Caco-2 (cell line): Measurements from ENCODE around the gene CEP95. TPM values are rescaled to one million over a fixed set of nuclear protein-coding genes. Genes with fewer than 3 reads are reported as not detected.

ENCODE experiments used
- BruUV-seq: library from RNA; stranded (reverse); fragments of 400-500 nt; replicated peaks from 2 replicates; lab custom pipeline; 2021; lab: Mats Ljungman, UMichigan
- CTCF ChIA-PET: fragments of 300-600 bp; sonication (Branson Sonifier 250); formaldehyde crosslinking; loops from one replicate; lab custom pipeline; 2022; ENCODE audit warnings: antibody characterized with exemption; lab: Charles Lee
- POLR2A ChIA-PET: fragments of 300-600 bp; sonication (Branson Sonifier 250); formaldehyde crosslinking; loops from one replicate; lab custom pipeline; 2022; ENCODE audit warnings: antibody characterized with exemption; lab: Charles Lee
- DNase-seq, 2 experiments: peaks; one replicate each; pipeline versions ENCODE4 v3.0.0 to v3.0.0-alpha.2; 2020 to 2022
- H3K27me3 ChIP-seq: replicated peaks from 2 replicates; pipeline ENCODE4 v1.6.0; 2011; ENCODE audit warnings: low read length; ENCODE audit not compliant: control insufficient read depth, insufficient read depth
- H3K36me3 ChIP-seq: 2 replicates; pipeline ENCODE4 v1.5.1; 2011; ENCODE audit warnings: low read length; ENCODE audit not compliant: control insufficient read depth, insufficient read depth
- H3K4me1 ChIP-seq: fragments of 250-450 bp; sonication (Bioruptor Pico); 2 replicates; pipeline ENCODE4 v1.5.1; 2020; ENCODE audit warnings: mild to moderate bottlenecking
- H3K4me3 ChIP-seq: 2 replicates; pipeline ENCODE4 v1.5.1; 2011; ENCODE audit warnings: low read depth, mild to moderate bottlenecking, control low read depth, low read length
- H3K9me3 ChIP-seq: fragments of 250-450 bp; sonication (Bioruptor Pico); 2 replicates; pipeline ENCODE4 v1.5.1; 2020; ENCODE audit warnings: mild to moderate bottlenecking, moderate library complexity
- H3K27ac Mint-ChIP-seq: one replicate; pipeline ENCODE4 v1.8.0; 2022; ENCODE audit warnings: mixed read lengths; ENCODE audit not compliant: unreplicated experiment
- H3K27me3 Mint-ChIP-seq: one replicate; pipeline ENCODE4 v1.8.0; 2022; ENCODE audit warnings: mixed read lengths; ENCODE audit not compliant: insufficient read depth, unreplicated experiment
- H3K36me3 Mint-ChIP-seq: one replicate; pipeline ENCODE4 v1.8.0; 2022; ENCODE audit warnings: mild to moderate bottlenecking, mixed read lengths; ENCODE audit not compliant: insufficient read depth, unreplicated experiment
- H3K4me1 Mint-ChIP-seq: one replicate; pipeline ENCODE4 v1.8.0; 2022; ENCODE audit warnings: low read depth, mixed read lengths; ENCODE audit not compliant: unreplicated experiment
- H3K4me3 Mint-ChIP-seq: one replicate; pipeline ENCODE4 v1.8.0; 2022; ENCODE audit warnings: mild to moderate bottlenecking, moderate library complexity, mixed read lengths; ENCODE audit not compliant: unreplicated experiment
- H3K9me3 Mint-ChIP-seq: one replicate; pipeline ENCODE4 v1.8.0; 2022; ENCODE audit warnings: mixed read lengths; ENCODE audit not compliant: unreplicated experiment
- intact Hi-C: fragments of 100-400 bp; cut with micrococcal nuclease; formaldehyde crosslinking; loops from one replicate; pipeline ENCODE4 v1.10.0; 2022; ENCODE audit not compliant: unreplicated experiment
- total RNA-seq: library from RNA; stranded (reverse); gene quantifications from 2 replicates; pipeline ENCODE4 v1.2.3, GENCODE V29; 2022
- TF ChIP-seq, protein P1 (sequence below), 2 experiments: fragments of 200-600 bp in 1 of 2; IDR thresholded peaks; 1 replicate in 1 of 2; 2 replicates in 1 of 2; pipeline versions ENCODE4 v1.5.1 to v1.8.0; 2011 to 2022; ENCODE audit warnings: antibody characterized with exemption in 1 of 2, control low read depth in 1 of 2, inconsistent platforms in 1 of 2, low read depth in 1 of 2, low read length in 1 of 2, mild to moderate bottlenecking in 1 of 2, moderate library complexity in 1 of 2; ENCODE audit not compliant: insufficient read depth in 1 of 2, severe bottlenecking in 1 of 2, unreplicated experiment in 1 of 2

CEP95 gene
- total RNA-seq, 1 experiment from 2014 or later, result 63.6 TPM

DNA sequence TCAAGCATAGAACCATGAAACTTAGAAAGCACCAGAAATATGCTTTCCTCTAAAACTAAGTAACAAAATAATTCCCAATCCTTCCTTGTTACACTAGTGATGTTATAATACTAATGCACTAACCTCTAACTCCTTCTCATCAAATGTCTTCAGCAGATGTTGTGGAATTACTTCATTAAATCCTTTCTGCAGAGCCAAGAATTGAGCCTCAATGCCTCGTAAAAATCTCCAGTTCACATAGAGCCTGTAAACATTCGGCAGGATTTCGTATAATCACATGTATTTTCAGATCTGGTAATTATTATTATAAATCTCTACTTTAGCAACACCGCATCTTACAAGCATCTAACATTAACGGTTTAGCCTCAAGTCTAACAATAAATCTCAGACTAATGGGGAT is 44.7 kb downstream of the CEP95 start:
- Histone ChIP-seq H3K27me3 (no peaks in the 10 kb centered on the region), H3K4me1 (no peaks in the 10 kb centered on the region), H3K9me3 (no peaks in the 10 kb centered on the region), H3K4me3 (no peak overlapping the region), H3K36me3 (no peaks in the 10 kb centered on the region)
- Mint-ChIP-seq H3K36me3 (peaks cover 21% of the 10 kb centered on the region), H3K27me3 (no peaks in the 10 kb centered on the region), H3K27ac (no peak overlapping the region), H3K9me3 (no peaks in the 10 kb centered on the region), H3K4me3 (no peak overlapping the region), H3K4me1 (no peaks in the 10 kb centered on the region)
- CTCF ChIA-PET, result no interaction called here
- BruUV-seq, result no TSS peak
- TF ChIP-seq, protein P1, sequence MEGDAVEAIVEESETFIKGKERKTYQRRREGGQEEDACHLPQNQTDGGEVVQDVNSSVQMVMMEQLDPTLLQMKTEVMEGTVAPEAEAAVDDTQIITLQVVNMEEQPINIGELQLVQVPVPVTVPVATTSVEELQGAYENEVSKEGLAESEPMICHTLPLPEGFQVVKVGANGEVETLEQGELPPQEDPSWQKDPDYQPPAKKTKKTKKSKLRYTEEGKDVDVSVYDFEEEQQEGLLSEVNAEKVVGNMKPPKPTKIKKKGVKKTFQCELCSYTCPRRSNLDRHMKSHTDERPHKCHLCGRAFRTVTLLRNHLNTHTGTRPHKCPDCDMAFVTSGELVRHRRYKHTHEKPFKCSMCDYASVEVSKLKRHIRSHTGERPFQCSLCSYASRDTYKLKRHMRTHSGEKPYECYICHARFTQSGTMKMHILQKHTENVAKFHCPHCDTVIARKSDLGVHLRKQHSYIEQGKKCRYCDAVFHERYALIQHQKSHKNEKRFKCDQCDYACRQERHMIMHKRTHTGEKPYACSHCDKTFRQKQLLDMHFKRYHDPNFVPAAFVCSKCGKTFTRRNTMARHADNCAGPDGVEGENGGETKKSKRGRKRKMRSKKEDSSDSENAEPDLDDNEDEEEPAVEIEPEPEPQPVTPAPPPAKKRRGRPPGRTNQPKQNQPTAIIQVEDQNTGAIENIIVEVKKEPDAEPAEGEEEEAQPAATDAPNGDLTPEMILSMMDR (IDR thresholded peaks at IDR 0.05; ENCODE audit: insufficient read depth in 1 of 2, low read depth in 1 of 2, low read length in 1 of 2, severe bottlenecking in 1 of 2, unreplicated experiment in 1 of 2), result no peak
- no peak for DNase-seq
- intact Hi-C loops, result no loop called here
- POLR2A ChIA-PET, result no interaction called here

DNA sequence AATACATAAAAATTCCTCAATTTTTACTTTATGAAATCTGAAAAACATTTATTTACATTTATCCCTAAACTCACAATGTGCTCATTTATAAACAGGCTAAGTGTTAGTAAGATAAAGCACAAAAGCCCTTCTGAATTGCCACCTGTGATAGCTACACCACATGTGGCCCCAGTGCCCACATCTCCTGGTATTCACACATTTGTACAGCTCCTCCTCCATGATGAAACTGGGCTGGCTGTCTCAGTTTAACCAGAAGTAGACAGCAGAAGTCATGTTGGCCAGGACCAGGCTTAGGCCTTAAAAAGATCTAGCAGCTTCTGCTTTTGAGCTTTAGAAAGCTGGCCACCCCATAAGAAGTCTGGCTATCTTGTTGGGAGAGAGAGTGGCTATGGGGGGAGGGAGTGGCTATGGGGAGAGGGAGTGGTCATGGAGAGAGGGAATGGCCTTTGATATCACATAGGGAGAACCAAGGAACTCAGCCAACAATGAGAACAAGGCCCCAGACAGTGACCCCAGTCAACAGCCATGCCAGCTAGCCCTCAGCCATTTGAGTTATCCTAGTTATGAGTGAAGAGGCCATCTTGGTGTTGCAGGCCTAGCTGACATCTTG is 47.4 kb downstream of the CEP95 start:
- no peak overlapping the region for H3K27ac Mint-ChIP-seq
- H3K27me3 ChIP-seq, result no peaks in the 10 kb centered on the region
- no peaks in the 10 kb centered on the region for H3K27me3 Mint-ChIP-seq
- no peak overlapping the region for H3K4me3 Mint-ChIP-seq
- no peaks in the 10 kb centered on the region for H3K4me1 Mint-ChIP-seq
- no peak overlapping the region for H3K4me3 ChIP-seq
- DNase-seq, result no peak
- intact Hi-C loops, result no loop called here
- ChIA-PET POLR2A (no interaction called here), CTCF (no interaction called here)
- H3K36me3 Mint-ChIP-seq, result peaks cover 14% of the 10 kb centered on the region
- no peaks in the 10 kb centered on the region for H3K36me3 ChIP-seq
- H3K9me3 Mint-ChIP-seq, result no peaks in the 10 kb centered on the region
- no peaks in the 10 kb centered on the region for H3K4me1 ChIP-seq
- TF ChIP-seq, protein P1 (IDR thresholded peaks at IDR 0.05; ENCODE audit: insufficient read depth in 1 of 2, low read depth in 1 of 2, low read length in 1 of 2, severe bottlenecking in 1 of 2, unreplicated experiment in 1 of 2), result no peak
- H3K9me3 ChIP-seq, result no peaks in the 10 kb centered on the region
- no TSS peak for BruUV-seq

- ChIA-PET POLR2A (no interaction called here), CTCF (no interaction called here)
- H3K4me3 ChIP-seq, result no peak overlapping the region
- H3K27ac Mint-ChIP-seq, result no peak overlapping the region
- TF ChIP-seq, protein P1 (IDR thresholded peaks at IDR 0.05; ENCODE audit: insufficient read depth in 1 of 2, low read depth in 1 of 2, low read length in 1 of 2, severe bottlenecking in 1 of 2, unreplicated experiment in 1 of 2), result no peak
- peaks cover 17% of the 10 kb centered on the region for H3K36me3 Mint-ChIP-seq
- no TSS peak for BruUV-seq
- no peak overlapping the region for H3K4me3 Mint-ChIP-seq
- H3K4me1 Mint-ChIP-seq, result no peaks in the 10 kb centered on the region
- no peaks in the 10 kb centered on the region for H3K9me3 Mint-ChIP-seq
- H3K9me3 ChIP-seq, result no peaks in the 10 kb centered on the region
- H3K36me3 ChIP-seq, result no peaks in the 10 kb centered on the region
- no peaks in the 10 kb centered on the region for H3K27me3 Mint-ChIP-seq
- no peaks in the 10 kb centered on the region for H3K27me3 ChIP-seq
- no peaks in the 10 kb centered on the region for H3K4me1 ChIP-seq
- DNase-seq, result no peak
- intact Hi-C loops, result no loop called here
Observed at GRCh38 chr17:64555281-64555680, 48.5 kb downstream of the CEP95 start.
